ACHN (cell line): ENCODE results near the gene ANKS1B.

Source experiments
- DNase-seq: peaks from one replicate; pipeline ENCODE4 v3.0.0-alpha.2; 2015
- in situ Hi-C: cut with HindIII; loops from 2 replicates; pipeline ENCODE4 v1.10.0; 2017; ENCODE audit warnings: low sequenced_read_pairs, low pct_ligation_motif_present, low pct_unique_long_range_greater_than_20kb

Gene ANKS1B

GRCh38 chr12:98894412-98895085 lies 1090.2 kb downstream of the ANKS1B start:
- DNase-seq = no peak
- in situ Hi-C loops = no loop called here

DNA sequence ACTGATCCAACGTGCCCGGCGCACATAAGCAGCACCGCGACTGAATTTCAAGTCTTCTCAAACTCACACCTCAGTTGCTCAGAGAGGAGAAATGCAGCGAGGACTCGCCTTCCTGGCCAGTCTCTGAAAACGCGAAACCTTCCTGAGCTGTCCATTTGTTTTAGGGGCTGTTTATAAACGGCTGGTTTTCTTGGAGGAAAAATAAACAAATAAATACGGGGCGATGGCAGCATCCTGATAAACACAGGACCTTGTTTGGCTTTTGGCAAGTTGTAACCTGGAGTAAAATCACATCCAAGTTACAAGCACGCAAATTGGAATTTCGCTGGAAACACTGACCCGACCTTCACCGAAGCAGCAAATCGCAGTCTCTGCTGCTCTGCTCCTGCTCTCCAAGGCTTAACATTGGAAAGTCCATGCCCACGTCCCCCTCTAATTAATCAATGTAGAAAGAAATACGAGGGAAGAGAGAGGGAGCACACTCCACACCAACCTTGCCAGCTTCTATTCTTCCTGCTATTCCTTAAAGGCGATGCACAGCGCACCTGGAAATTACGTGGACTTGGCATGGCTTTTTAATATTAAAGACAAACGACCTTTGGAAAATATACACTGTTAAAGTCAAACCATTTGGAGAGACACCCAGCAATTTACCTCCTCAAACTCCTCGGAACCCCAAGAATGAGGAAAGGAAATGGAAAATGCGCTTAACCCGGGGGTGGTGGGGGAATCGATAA lies 1090.9 kb downstream of the ANKS1B start:
- DNase-seq = no peak
- in situ Hi-C loops = no loop called here

GRCh38 chr12:98893126-98893674 lies 1091.5 kb downstream of the ANKS1B start:
- DNase-seq = no peak
- in situ Hi-C loops = no loop called here

- in situ Hi-C loops = no loop called here
- DNase-seq = no peak
These were observed 1099.0 kb downstream of the ANKS1B start for GRCh38 chr12:98885778-98886177.

GRCh38 chr12:98883231-98883630 lies 1101.5 kb downstream of the ANKS1B start:
- no peak for DNase-seq
- in situ Hi-C loops = no loop called here

GRCh38 chr12:98882526-98882925 lies 1102.2 kb downstream of the ANKS1B start:
- in situ Hi-C loops = no loop called here
- no peak for DNase-seq

DNA sequence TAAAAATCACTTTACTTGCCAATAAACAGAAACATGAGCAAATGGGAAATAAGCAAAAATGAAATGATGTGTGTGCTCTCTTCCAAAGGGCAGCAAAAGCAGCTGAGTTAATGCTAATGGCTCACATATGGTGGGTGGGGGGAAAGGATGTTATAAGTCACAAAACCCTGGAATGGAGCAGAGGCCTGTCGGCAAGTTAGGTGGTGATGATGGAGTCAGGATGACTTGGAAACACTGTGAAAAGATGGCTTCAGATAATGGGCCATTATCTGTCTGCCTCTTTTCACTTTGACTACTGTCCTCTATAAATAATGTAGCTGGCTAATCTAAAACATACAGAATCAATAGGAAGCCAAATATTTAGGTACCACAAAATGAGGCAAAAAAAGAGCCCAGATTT lies 1111.0 kb downstream of the ANKS1B start:
- DNase-seq = no peak
- in situ Hi-C loops = no loop called here

GRCh38 chr12:98870504-98870903 lies 1114.2 kb downstream of the ANKS1B start:
- DNase-seq = no peak
- in situ Hi-C loops = no loop called here

GRCh38 chr12:98869886-98870503 lies 1114.7 kb downstream of the ANKS1B start:
- in situ Hi-C loops = no loop called here
- no peak for DNase-seq

GRCh38 chr12:98868538-98868937 lies 1116.2 kb downstream of the ANKS1B start:
- DNase-seq = no peak
- in situ Hi-C loops = no loop called here

DNA sequence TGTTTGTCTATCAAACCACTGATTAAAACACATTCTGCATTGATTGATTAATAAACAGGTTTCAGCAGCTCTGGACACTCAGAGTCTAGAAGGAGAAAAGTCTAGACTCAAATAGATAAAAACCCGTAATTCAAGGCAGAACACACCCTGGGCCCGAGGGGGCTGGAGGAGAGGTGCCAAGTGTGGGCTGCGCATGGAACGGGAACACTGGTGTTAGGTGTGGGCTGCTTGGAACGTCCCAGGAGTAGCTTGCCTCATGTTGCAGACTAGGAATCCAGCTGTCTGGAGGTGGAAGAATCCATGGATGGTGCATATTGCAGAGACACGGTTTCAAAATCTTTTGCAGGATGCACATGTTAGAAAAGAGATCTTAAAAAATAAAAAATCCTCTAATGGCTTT lies 1116.7 kb downstream of the ANKS1B start:
- in situ Hi-C loops = no loop called here
- no peak for DNase-seq

- in situ Hi-C loops = no loop called here
These were observed 1120.4 kb downstream of the ANKS1B start for GRCh38 chr12:98864363-98864762.

DNA sequence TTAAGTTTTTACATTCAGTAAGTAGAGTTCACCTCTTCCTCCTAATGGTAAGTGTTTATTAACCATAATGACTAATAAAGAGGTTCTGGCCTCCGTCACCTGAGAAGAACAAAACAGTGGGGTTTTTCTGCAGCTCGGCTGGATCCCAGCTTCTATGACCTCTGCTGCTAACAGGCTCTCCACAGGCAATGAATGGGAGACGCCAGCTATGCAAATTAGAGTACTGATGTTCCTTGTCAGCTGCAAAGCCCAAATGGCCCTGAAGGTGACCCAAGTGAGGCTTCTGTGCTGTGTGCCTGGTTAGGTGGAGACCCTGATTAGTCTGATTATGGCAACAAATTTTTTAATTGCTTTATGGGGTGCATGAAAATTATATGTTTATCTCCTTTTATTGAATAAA lies 1121.6 kb downstream of the ANKS1B start:
- no peak for DNase-seq
- in situ Hi-C loops = no loop called here

More at GRCh38 chr12:98864363-98864762, 1120.4 kb downstream of the ANKS1B start:
- no peak for DNase-seq

- in situ Hi-C loops = no loop called here
- no peak for DNase-seq
These were observed 1123.5 kb downstream of the ANKS1B start for GRCh38 chr12:98861251-98861650.

DNA sequence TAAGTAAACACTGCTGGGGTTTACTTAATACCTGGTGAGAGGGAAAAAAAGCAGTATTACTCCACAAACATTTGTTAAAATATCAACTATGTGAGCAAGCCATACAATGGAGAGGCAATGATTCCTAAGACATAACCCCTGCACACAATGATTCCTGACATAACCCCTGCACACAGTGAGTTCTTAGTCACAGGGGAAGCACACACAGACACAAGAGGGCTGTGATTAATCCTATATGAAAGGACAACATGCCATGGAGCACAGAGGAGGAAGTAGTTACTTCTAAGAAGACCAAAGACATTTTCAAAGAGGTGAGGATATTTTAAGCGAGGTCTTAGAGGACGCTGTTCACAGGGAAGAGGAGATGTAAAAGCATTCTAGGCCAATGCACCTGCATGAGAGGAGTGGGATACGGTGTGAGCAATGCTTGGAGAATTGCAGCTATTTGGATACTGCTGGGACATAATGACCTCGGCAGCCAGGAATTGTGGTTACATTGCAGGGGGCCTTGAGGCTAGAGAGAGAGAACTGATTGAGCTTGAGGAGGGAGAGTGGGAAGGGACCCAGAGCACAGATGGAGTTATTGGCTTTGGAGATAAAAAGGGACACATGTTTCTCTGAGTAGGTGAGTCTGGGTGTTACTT lies 1127.7 kb downstream of the ANKS1B start:
- peak; percentile 86 for DNase-seq
- in situ Hi-C loops = no loop called here

DNA sequence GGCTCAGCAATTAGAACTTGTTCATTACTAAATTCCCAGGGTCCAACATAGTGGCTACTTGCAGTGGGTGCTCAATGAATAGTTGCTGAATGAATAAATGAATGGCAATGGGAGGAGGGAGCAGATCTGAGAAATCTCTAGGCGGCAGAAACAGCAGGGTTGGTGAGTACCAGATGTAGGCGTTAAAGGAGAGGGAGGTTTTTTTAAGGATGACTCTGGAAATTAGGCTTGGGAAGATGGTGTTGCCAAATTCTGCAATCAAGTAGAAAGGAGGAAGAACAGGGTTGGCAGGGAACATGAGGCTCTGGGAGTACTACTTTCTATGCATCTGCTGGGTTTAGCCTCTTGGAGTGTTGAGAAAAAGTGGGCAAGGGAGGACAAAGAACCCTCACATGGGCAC lies 1132.6 kb downstream of the ANKS1B start:
- in situ Hi-C loops = no loop called here
- DNase-seq = no peak

DNA sequence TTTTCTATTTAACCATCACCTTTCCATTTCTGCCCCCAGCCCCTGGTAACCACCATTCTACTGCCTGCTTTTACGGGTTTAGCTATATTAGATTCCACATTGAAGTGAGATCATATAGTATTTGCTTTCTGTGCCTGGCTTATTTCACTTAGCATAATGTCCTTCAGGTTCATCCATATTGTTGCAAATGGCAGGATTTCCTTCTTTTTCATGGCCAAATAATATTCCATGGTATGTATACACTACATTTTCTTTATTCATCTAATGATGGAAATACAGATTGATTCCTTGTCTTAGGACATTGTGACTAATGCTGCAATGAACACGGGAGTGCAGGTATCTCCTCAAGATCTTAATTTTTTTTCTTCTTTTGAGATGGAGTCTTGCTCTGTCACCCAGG lies 1137.5 kb downstream of the ANKS1B start:
- DNase-seq = no peak
- in situ Hi-C loops = no loop called here

DNA sequence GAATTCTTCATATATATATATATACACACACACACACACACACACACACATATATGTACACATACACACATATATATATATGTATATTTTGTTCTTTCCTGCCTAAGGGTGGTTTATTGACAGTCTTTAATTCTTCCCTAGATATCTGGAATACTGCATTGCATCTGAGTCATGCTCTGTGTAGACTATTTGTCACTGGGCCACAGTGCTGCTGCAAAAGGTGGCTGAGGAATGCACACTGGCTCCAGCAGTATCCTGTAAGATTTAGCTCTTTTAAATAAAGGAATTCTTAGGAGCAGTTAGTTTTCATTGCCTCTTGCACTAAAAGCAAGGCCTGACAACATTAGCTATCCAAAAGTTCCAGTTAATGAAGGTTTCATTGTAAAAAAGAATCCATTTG lies 1138.8 kb downstream of the ANKS1B start:
- DNase-seq = no peak
- in situ Hi-C loops = no loop called here

DNA sequence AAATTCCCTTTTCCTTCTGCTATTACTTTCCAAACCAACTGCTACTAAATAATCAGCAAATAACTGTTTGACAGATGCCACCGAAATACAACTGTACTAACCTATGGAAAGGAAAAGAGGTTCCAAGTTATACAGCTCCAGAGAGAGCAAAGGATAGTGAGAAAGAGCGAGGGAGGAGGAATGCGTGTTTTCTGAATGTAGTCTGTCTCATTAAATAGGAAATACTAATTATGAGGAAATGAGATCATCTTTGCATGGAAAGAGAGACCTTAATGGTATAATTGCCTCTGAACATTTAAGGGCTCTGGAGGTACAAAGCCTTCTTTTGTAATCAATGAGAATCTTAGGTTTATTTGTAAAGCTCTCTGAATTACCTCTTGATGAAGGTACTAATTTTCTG lies 1144.4 kb downstream of the ANKS1B start:
- no peak for DNase-seq
- in situ Hi-C loops = no loop called here
